Neural progenitor cell (in vitro differentiated cells): Measurements from ENCODE around the gene KLHL8. TPM values are rescaled to one million over a fixed set of nuclear protein-coding genes. Genes with fewer than 3 reads are reported as not detected.

Experiments
- DNase-seq: peaks from one replicate; pipeline ENCODE4 v3.0.0-alpha.2; 2016; ENCODE audit warnings: low spot score
- H2AFZ ChIP-seq: fragments of 200-600 bp; sonication (generic); replicated peaks from 2 replicates; pipeline ENCODE4 v1.6.1; 2016; ENCODE audit warnings: antibody characterized with exemption
- H3F3A ChIP-seq: fragments of 200-600 bp; sonication (generic); 2 replicates; pipeline ENCODE4 v1.6.1; 2016; ENCODE audit warnings: antibody characterized with exemption, low read depth
- H3K27ac ChIP-seq: fragments of 200-600 bp; sonication (generic); 2 replicates; pipeline ENCODE4 v1.5.1; 2016; ENCODE audit warnings: mild to moderate bottlenecking
- H3K27me3 ChIP-seq: fragments of 200-600 bp; sonication (generic); 2 replicates; pipeline ENCODE4 v1.6.1; 2016; ENCODE audit warnings: mild to moderate bottlenecking, moderate library complexity
- H3K36me3 ChIP-seq: fragments of 200-600 bp; sonication (generic); 2 replicates; pipeline ENCODE4 v1.5.1; 2016
- H3K4me1 ChIP-seq: fragments of 200-600 bp; sonication (generic); 2 replicates; pipeline ENCODE4 v1.6.1; 2016; ENCODE audit warnings: mixed run types
- H3K4me2 ChIP-seq: fragments of 200-600 bp; sonication (generic); 2 replicates; pipeline ENCODE4 v1.6.1; 2016
- H3K4me3 ChIP-seq: fragments of 200-600 bp; sonication (generic); 2 replicates; pipeline ENCODE4 v1.5.1; 2016
- H3K79me2 ChIP-seq: fragments of 200-600 bp; sonication (generic); 2 replicates; pipeline ENCODE4 v1.6.1; 2016; ENCODE audit warnings: low read depth
- H3K9ac ChIP-seq: fragments of 200-600 bp; sonication (generic); 2 replicates; pipeline ENCODE4 v1.6.1; 2016
- H3K9me3 ChIP-seq: fragments of 200-600 bp; sonication (generic); 2 replicates; pipeline ENCODE4 v1.5.1; 2016; ENCODE audit warnings: low read depth
- H4K20me1 ChIP-seq: fragments of 200-600 bp; sonication (generic); 2 replicates; pipeline ENCODE4 v1.6.1; 2016; ENCODE audit warnings: low read depth
- H3K27ac Mint-ChIP-seq: 3 replicates; pipeline ENCODE4 v1.8.0; 2021; ENCODE audit warnings: mixed read lengths
- H3K27me3 Mint-ChIP-seq: 2 replicates; pipeline ENCODE4 v1.8.0; 2022; ENCODE audit warnings: low read depth, mild to moderate bottlenecking, inconsistent platforms, moderate library complexity, mixed read lengths; ENCODE audit not compliant: insufficient read depth
- H3K36me3 Mint-ChIP-seq: 3 replicates; pipeline ENCODE4 v1.8.0; 2021; ENCODE audit warnings: mixed read lengths
- H3K4me1 Mint-ChIP-seq: 3 replicates; pipeline ENCODE4 v1.8.0; 2021; ENCODE audit warnings: mixed read lengths
- H3K4me3 Mint-ChIP-seq: 3 replicates; pipeline ENCODE4 v1.8.0; 2021; ENCODE audit warnings: mild to moderate bottlenecking, moderate library complexity, mixed read lengths
- H3K9me3 Mint-ChIP-seq: 3 replicates; pipeline ENCODE4 v1.8.0; 2020; ENCODE audit warnings: mixed read lengths
- EZH2 ChIP-seq: fragments of 200-600 bp; sonication (generic); IDR thresholded peaks from 2 replicates; pipeline ENCODE4 v1.6.1; 2017; ENCODE audit warnings: antibody characterized with exemption, mild to moderate bottlenecking, moderate library complexity
- EZH2phosphoT487 ChIP-seq: fragments of 200-600 bp; sonication (generic); IDR thresholded peaks from 2 replicates; pipeline ENCODE4 v1.6.1; 2017; ENCODE audit warnings: antibody characterized with exemption
- total RNA-seq: library from RNA; depleted of rRNA; stranded (reverse); fragments of >200 nt; gene quantifications from 2 replicates; pipeline ENCODE4 v1.2.3, GENCODE V29; 2015; ENCODE audit warnings: low replicate concordance
- TF ChIP-seq, protein P1 (sequence below): fragments of 200-600 bp; sonication (generic); IDR thresholded peaks from 2 replicates; pipeline ENCODE4 v1.5.1; 2017; ENCODE audit warnings: antibody characterized with exemption, mild to moderate bottlenecking

KLHL8 gene
- total RNA-seq, 1 donor from 2014 or later, result 20.3 TPM

DNA sequence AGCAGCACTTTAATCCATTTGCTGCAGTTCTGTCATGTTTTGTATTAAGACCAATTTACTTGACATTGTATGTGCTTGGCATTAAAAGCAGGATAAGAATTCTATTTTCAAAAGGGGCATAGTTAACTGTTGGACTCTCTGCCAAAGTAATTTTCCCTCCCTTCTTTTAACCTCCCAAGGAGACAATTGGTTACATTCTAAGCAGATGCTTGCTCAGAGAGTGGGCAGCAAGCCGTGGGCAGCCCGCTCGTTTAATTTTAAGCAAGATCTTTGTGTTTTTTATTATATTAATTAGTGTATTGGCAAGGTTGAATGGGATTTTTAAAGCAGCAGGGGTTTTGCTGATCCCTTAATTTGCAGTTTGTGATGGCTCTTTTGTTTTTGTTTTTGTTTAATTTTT, 37.1 kb upstream of the KLHL8 start:
- Mint-ChIP-seq H3K27ac (no peak overlapping the region), H3K4me3 (no peak overlapping the region), H3K27me3 (peaks cover 3% of the 10 kb centered on the region), H3K4me1 (no peaks in the 10 kb centered on the region), H3K36me3 (no peaks in the 10 kb centered on the region), H3K9me3 (peaks cover 7% of the 10 kb centered on the region)
- Histone ChIP-seq H3K9ac (no peak overlapping the region), H3F3A (no peaks in the 10 kb centered on the region), H3K36me3 (no peaks in the 10 kb centered on the region), H3K4me2 (no peak overlapping the region), H3K79me2 (no peaks in the 10 kb centered on the region), H3K9me3 (no peaks in the 10 kb centered on the region), H4K20me1 (no peaks in the 10 kb centered on the region), H3K27me3 (no peaks in the 10 kb centered on the region), H3K27ac (no peak overlapping the region), H3K4me1 (peaks cover 7% of the 10 kb centered on the region), H3K4me3 (no peak overlapping the region), H2AFZ (no peak overlapping the region)
- TF ChIP-seq EZH2 (no peak), EZH2phosphoT487 (no peak)
- TF ChIP-seq, protein P1, sequence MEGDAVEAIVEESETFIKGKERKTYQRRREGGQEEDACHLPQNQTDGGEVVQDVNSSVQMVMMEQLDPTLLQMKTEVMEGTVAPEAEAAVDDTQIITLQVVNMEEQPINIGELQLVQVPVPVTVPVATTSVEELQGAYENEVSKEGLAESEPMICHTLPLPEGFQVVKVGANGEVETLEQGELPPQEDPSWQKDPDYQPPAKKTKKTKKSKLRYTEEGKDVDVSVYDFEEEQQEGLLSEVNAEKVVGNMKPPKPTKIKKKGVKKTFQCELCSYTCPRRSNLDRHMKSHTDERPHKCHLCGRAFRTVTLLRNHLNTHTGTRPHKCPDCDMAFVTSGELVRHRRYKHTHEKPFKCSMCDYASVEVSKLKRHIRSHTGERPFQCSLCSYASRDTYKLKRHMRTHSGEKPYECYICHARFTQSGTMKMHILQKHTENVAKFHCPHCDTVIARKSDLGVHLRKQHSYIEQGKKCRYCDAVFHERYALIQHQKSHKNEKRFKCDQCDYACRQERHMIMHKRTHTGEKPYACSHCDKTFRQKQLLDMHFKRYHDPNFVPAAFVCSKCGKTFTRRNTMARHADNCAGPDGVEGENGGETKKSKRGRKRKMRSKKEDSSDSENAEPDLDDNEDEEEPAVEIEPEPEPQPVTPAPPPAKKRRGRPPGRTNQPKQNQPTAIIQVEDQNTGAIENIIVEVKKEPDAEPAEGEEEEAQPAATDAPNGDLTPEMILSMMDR, result no peak
- DNase-seq, result no peak

DNA sequence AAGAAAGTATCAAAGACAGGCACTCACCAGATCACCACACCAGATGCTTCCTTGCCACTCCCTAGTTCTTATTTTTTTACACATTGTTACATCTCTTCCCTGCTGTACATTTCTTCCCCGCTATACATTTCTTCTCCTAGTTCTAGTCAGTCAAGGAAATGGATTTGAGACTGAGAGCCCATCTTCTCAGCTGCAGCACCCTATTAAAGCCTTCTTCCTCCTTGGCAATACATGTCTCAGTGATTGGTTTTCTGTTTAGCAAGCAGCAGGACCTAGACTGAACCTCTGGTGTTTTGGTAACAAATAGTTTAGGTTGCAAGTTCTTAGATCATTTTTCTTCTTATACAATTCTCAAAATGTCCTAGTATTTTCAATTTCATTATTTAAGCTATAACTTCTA, 35.3 kb upstream of the KLHL8 start:
- no peaks in the 10 kb centered on the region for H3K79me2 ChIP-seq
- peaks cover 4% of the 10 kb centered on the region for H3K9me3 Mint-ChIP-seq
- H3K9ac ChIP-seq, result no peak overlapping the region
- TF ChIP-seq EZH2phosphoT487, result no peak
- no peak for TF ChIP-seq EZH2
- TF ChIP-seq, protein P1, result no peak
- peaks cover 11% of the 10 kb centered on the region for H3K4me1 Mint-ChIP-seq
- no peaks in the 10 kb centered on the region for H3K36me3 ChIP-seq
- no peaks in the 10 kb centered on the region for H3K36me3 Mint-ChIP-seq
- no peak for DNase-seq
- no peak overlapping the region for H3K27ac Mint-ChIP-seq
- H4K20me1 ChIP-seq, result no peaks in the 10 kb centered on the region
- H3K27me3 Mint-ChIP-seq, result peaks cover 3% of the 10 kb centered on the region
- no peak overlapping the region for H2AFZ ChIP-seq
- no peak overlapping the region for H3K27ac ChIP-seq
- no peak overlapping the region for H3K4me3 Mint-ChIP-seq
- no peaks in the 10 kb centered on the region for H3F3A ChIP-seq
- H3K27me3 ChIP-seq, result no peaks in the 10 kb centered on the region
- no peaks in the 10 kb centered on the region for H3K9me3 ChIP-seq
- peaks cover 16% of the 10 kb centered on the region for H3K4me1 ChIP-seq
- no peak overlapping the region for H3K4me2 ChIP-seq
- no peak overlapping the region for H3K4me3 ChIP-seq

DNA sequence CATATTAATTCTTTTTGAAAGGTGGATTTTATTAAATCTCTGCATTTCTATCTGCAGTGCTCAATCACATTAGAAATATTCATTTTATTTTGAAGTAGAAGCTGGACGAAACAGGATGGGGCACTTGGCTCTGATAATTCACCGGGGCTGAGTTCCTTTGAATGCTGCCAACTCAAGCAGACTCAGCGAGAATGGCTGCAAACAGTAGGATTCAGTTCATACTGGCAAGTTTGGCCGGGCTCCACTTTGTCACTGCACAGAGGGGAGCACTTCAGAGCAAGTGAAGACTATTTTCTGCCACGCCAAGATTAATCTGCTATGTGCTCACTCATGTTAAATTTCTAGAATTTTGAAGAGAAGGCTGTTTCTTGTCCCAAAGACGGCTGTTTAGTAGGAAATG, 30.7 kb upstream of the KLHL8 start:
- H2AFZ ChIP-seq, result no peak overlapping the region
- H3K9ac ChIP-seq, result no peak overlapping the region
- Mint-ChIP-seq H3K27me3 (no peaks in the 10 kb centered on the region), H3K27ac (no peak overlapping the region), H3K4me3 (no peak overlapping the region), H3K36me3 (no peaks in the 10 kb centered on the region), H3K9me3 (peaks cover 10% of the 10 kb centered on the region), H3K4me1 (peaks cover 11% of the 10 kb centered on the region)
- no peaks in the 10 kb centered on the region for H3K36me3 ChIP-seq
- H3K27me3 ChIP-seq, result no peaks in the 10 kb centered on the region
- TF ChIP-seq EZH2, result no peak
- H3F3A ChIP-seq, result no peaks in the 10 kb centered on the region
- H3K4me3 ChIP-seq, result no peak overlapping the region
- no peaks in the 10 kb centered on the region for H3K79me2 ChIP-seq
- H4K20me1 ChIP-seq, result no peaks in the 10 kb centered on the region
- H3K27ac ChIP-seq, result no peak overlapping the region
- H3K9me3 ChIP-seq, result no peaks in the 10 kb centered on the region
- no peak overlapping the region for H3K4me2 ChIP-seq
- DNase-seq, result peak; percentile 52
- peaks cover 9% of the 10 kb centered on the region for H3K4me1 ChIP-seq

DNA sequence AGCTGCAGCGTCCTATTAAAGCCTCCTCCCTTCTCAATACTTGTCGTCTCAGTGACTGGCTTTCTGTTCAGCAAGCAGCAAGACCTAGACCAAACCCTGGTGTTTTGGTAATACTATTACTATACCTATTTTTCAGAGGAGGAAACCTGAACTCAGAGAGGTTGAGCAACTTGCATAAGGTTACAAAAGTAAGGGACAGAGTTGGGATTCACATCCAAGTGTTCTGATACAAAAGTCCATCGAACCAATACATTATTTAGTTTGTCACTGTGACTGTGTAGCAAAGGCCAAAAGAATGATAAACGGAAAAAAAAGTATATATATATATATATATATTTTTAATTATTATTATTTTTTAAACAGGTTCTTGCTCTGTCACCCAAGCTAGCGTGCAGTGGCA, 29.9 kb upstream of the KLHL8 start:
- Mint-ChIP-seq H3K27ac (no peak overlapping the region), H3K36me3 (no peaks in the 10 kb centered on the region), H3K9me3 (peaks cover 7% of the 10 kb centered on the region), H3K27me3 (no peaks in the 10 kb centered on the region), H3K4me1 (peaks cover 11% of the 10 kb centered on the region), H3K4me3 (no peak overlapping the region)
- no peaks in the 10 kb centered on the region for H3K79me2 ChIP-seq
- H3K27ac ChIP-seq, result no peak overlapping the region
- H2AFZ ChIP-seq, result no peak overlapping the region
- H3K27me3 ChIP-seq, result no peaks in the 10 kb centered on the region
- no peak overlapping the region for H3K4me3 ChIP-seq
- no peak overlapping the region for H3K4me2 ChIP-seq
- no peak overlapping the region for H3K9ac ChIP-seq
- no peaks in the 10 kb centered on the region for H4K20me1 ChIP-seq
- H3F3A ChIP-seq, result no peaks in the 10 kb centered on the region
- H3K9me3 ChIP-seq, result no peaks in the 10 kb centered on the region
- no peak for TF ChIP-seq EZH2phosphoT487
- TF ChIP-seq EZH2, result no peak
- TF ChIP-seq, protein P1, result no peak
- H3K4me1 ChIP-seq, result peaks cover 9% of the 10 kb centered on the region
- no peak for DNase-seq
- no peaks in the 10 kb centered on the region for H3K36me3 ChIP-seq
